Activated CD4-positive, alpha-beta T cell treated with anti-CD3 and anti-CD28 coated beads, Interleukin-10, Interleukin-2, amounts not matched to agents 100 ng/mL and 50 ng/mL, durations not matched to agents 16 hours and 8 hours (primary cell): Measurements from ENCODE around the gene AIFM3.
"Not testable (repeated sequence)": the region's sequence is repeated elsewhere in the genome, so short reads cannot be mapped to it uniquely, and the experiment has no call there.

Source experiments
- DNase-seq: peaks from one replicate; pipeline ENCODE4 v3.0.0-alpha.2; 2020

AIFM3 gene

GRCh38 chr22:20959578-20960461 lies 7.2 kb upstream of the AIFM3 start:
- no peak for DNase-seq

- DNase-seq: no peak
Observed at GRCh38 chr22:20960609-20961008, 6.4 kb upstream of the AIFM3 start.

GRCh38 chr22:20962491-20962945 lies 4.5 kb upstream of the AIFM3 start:
- DNase-seq: no peak

- no peak for DNase-seq
Observed at GRCh38 chr22:20963201-20964052, 3.6 kb upstream of the AIFM3 start.

- DNase-seq: no peak
Observed at GRCh38 chr22:20964090-20964798, 2.8 kb upstream of the AIFM3 start.

GRCh38 chr22:20964799-20965103 lies 2.3 kb upstream of the AIFM3 start:
- no peak for DNase-seq

DNA sequence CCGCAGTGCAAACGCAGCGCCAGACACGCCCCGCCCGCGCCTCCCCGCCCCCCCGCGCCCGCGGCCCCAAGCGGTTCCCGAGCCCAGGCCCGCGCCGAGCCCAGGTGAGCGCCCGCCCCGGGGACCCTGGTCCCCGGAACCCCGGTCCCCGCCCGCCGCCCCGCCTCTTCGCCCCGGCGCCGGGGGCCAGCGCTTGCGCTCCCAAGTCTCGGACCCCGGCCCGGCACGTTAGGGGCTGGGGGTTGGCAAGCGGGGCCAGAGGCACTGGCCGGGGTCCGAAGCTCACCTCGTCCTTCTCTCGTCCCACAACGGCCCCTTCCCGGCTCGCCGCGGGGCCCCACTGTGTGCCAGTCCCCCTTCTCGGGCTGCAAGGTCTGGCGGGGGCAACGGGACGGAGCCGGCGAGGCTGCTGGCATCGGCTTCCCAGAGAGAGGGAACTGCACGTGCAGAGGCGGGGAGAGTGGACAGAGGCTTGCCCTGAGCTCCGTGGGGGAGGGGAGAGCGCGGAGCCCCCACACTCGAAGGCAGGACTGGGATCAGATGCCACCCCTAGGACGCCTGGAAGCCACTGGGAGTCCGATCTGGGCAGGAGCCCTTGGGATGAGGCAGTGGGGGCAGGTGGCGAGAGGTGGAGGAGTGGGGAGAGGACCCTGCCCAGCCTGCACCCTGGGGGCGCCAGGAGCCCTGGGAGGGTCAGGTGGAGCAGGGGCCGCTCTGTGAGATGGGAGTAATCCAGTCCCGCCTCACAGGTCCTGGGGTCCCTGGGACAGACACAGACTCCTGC lies 1.8 kb upstream of the AIFM3 start:
- DNase-seq: no peak

DNA sequence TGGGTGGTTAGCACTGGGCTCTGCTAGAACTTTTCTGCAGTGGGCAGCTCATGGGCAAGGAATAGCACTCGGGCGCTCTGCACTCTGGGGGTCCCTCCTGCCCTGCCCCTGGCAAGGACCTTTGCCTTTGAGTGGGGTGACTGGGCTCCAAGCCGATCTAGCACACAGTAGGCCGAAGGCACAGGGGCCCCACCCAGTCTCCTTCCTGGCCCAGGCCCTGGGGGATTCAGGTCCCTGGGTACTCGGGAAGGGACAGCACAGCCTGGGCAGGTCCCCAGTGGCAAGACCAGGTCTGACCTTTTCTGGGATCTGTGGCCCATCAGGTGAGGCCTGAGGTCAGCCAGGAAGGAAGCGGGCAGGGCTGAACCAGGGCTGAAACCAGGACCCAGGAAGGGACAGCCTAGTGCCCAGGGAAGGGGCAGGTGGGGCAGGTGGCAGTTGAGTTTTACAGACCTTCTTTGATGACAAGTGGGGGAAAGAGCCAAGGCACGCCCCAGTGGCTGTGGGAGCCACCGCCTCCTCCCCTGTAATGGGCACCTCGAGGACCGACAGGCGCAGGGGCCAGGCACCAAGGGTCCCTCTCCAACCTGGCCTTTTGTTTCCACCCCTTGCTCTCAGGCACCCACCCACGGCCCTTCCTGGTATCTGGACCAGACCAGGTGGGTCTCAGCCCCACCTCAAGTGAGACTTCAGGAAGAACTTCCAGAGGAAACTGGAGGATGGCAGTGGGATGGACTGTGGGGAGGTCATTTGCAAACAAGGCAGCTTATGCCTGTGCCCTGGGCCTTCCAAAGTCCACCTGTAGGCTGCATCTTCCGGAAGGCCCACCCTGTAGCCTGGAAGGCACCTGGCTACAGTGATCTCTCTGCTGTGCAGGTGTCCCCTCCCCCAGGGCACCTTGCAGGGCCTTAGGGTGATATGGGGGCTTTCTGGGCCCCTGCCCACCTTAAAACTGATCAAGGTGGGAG lies 883 bp upstream of the AIFM3 start:
- DNase-seq: no peak

DNA sequence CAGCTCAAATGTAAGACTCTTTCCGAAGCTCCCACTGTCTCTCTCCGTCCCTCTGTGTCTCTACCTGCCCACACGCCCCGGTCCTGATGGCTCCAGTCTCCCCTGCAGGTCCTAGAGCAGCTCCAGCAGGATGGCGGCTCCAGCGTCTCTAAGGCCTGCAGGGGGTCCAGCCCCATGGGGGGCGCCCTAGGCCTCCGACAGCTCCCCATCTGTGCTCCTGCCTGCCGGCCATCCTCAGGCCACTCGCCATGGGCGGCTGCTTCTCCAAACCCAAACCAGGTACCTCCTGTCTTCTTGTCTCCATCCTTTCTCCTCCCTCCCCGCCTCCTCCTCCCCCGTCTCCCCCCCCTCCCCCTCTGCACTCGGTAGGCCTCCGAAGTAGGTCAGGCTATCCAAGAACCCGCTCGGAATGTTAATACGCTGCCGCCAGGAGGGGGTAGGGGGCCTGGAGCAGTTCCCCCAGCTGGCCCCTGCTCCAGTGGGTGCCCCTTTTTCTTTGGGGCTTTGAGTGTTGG lies 699 bp downstream of the AIFM3 start:
- no peak for DNase-seq

DNA sequence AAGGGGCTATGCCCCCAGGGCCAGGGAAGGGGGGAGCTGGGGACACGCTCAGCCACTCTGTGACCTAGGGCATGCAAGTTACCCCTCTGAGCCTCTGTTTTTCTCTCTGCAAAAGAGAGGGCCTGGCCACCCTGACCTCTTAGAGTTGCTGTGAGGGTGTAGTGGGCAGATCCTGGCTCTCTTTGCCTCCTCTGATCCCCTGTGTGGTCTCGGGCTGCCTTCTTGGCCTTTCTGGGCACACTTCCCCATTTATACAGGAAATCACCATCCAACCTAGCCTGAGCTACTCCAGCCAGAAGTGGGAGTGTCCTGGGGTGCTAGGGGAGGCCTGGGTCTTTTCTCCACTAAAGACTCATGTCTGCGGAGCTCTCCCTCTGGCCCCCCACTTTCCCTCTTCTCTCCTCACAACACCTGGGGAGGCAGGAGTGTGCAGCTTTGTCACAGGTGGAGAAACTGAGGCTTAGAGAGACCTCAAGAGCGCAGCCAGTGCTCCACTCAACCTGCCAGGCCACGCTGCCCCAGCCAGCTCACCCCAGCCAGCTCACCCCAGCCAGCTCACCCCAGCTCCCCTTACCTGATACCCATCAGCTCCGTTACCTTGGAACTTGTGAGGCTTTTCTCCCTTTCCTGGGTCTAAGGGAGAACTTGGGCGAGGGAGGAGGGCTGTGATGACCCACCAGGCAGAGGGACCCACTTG lies 1.4 kb downstream of the AIFM3 start:
- no peak for DNase-seq

GRCh38 chr22:20970939-20971657 lies 4.0 kb downstream of the AIFM3 start:
- DNase-seq: no peak

DNA sequence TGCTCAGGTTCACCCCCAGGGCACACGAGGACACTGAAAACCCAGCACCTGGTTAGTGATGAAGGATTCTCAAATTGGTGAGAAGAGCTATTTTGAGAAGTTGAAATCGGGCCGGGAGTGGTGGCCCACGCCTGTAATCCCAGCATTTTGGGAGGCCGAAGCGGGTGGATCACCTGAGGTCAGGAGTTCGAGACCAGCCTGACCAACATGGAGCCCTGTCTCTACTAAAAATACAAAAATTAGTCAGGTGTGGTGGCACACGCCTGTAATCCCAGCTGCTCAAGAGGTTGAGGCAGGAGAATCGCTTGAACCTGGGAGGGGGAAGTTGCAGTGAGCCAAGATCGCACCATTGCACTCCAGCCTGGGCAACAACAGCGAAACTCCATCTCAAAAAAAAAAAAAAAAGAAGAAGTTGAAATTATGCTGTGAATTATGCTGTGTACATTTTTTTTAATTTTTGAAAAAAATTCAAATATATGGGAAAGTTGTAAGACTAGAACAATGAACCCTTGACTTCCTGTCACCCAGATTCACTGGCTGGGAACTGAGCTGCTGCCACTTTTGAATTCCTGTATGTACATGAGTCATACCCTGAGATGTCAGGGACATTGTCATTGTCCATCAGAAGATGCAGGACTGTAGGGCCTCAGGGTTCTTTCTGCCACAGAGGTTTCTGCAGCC lies 5.1 kb downstream of the AIFM3 start:
- not testable (repeated sequence) for DNase-seq

- no peak for DNase-seq
Observed at GRCh38 chr22:20972933-20973577, 6.0 kb downstream of the AIFM3 start.

DNA sequence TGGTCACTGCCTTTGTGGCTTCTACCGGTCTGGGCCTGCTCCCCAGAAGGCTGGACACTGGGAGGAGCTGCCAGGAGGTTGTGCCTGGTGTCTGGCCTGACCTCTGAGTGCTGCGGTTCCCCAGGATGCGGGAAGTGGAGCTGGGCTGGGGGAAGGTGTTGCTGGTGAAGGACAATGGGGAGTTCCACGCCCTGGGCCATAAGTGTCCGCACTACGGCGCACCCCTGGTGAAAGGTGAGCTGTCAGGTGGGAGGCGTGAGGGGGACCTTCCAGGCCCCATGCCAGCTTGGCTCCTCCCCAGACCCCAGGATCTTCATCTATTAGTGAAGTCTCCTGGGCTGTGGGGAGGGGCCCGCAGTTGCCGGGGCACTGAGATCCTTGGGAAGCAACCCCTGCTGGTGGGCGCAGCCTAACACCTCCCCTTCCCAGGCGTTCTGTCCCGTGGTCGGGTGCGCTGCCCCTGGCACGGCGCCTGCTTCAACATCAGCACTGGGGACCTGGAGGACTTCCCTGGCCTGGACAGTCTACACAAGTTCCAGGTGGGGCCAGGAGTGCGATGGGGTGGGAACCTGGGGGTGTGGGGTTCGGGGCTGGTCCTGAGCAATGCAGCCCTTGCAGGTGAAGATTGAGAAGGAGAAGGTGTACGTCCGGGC lies 6.7 kb downstream of the AIFM3 start:
- DNase-seq: no peak

DNA sequence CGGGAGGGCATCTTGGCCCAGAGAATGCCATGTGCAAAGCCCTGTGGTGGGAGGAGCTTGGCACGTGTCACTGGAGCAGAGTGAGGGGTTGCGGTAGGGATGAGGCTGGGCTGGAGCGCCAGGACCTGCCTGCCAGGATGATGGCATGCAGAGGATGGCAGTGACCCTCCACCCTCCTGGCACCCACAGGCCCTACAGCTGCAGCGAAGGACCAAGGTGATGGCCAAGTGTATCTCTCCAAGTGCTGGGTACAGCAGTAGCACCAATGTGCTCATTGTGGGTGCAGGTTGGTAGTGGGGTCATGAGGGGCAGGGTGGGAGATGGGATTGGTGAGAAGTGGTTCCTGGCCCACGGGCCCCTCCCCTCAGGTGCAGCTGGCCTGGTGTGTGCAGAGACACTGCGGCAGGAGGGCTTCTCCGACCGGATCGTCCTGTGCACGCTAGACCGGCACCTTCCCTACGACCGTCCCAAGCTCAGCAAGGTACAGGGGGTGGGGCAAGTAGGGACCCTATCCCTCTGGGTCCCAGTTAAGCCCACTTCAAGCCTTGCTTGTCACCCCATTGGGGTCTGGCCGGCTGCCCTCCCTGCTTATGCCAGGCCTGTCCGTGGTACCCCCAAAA lies 7.4 kb downstream of the AIFM3 start:
- no peak for DNase-seq

DNA sequence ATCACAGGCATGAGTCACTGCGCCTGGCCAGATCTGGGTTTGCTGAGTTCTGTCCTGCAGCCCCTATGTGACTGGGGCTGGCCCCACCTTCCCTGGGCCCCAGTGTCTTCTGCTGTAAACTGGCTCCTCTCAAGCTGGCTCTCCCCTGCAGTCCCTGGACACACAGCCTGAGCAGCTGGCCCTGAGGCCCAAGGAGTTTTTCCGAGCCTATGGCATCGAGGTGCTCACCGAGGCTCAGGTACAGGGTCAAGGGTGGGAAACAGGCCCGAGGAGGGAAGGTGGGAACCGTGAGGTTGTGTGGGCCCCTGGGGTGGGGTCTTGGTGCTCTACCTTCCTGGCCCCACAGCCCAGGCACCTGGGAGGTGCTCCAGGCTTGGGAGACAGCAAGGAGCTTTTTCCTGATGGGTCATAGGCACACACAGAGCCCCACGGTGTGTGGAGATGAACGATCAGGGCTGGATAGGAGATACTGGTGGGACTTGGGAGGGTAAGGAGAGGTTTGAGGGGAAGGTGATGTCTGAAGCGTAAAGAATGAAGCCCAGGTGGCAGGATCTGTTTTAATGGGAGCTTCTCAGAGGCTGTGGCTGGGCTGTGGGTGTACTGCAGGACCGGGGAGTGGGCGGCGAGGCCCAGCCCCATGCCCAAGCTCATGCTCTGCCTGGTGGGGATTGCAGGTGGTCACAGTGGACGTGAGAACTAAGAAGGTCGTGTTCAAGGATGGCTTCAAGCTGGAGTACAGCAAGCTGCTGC lies 8.7 kb downstream of the AIFM3 start:
- no peak for DNase-seq
